HL-60 (cell line): ENCODE measurements around the gene TAPBP. TPM values are rescaled to one million over a fixed set of nuclear protein-coding genes. Genes with fewer than 3 reads are reported as not detected.

Experiments used
- DNase-seq, 2 experiments: peaks; one replicate each; pipeline ENCODE4 v3.0.0-alpha.2; 2010 to 2020; ENCODE audit warnings: low read depth in 1 of 2, low spot score in 1 of 2
- H3K27ac ChIP-seq: fragments of 250-450 bp; sonication (Bioruptor Pico); replicated peaks from 2 replicates; pipeline ENCODE4 v1.5.1; 2020; ENCODE audit warnings: mild to moderate bottlenecking, moderate library complexity
- H3K27me3 ChIP-seq: fragments of 250-450 bp; sonication (Bioruptor Pico); 2 replicates; pipeline ENCODE4 v1.5.1; 2021; ENCODE audit warnings: mild to moderate bottlenecking, moderate library complexity; ENCODE audit not compliant: insufficient read depth, poor library complexity, severe bottlenecking
- H3K4me3 ChIP-seq: replicated peaks from 2 replicates; pipeline ENCODE4 v1.5.1; 2011; ENCODE audit warnings: mild to moderate bottlenecking, control low read depth, low read length; ENCODE audit not compliant: insufficient read depth
- CTCF ChIP-seq: IDR thresholded peaks from one replicate; pipeline ENCODE4 v1.5.1; 2011; ENCODE audit warnings: low read length, control low read depth, inconsistent platforms; ENCODE audit not compliant: insufficient read depth
- GABPA ChIP-seq: IDR thresholded peaks from 2 replicates; pipeline ENCODE4 v1.6.1; 2012; ENCODE audit warnings: low read depth
- POLR2AphosphoS5 ChIP-seq: IDR thresholded peaks from 2 replicates; pipeline ENCODE4 v1.6.1; 2012; ENCODE audit warnings: low read depth
- REST ChIP-seq: IDR thresholded peaks from 2 replicates; pipeline ENCODE4 v1.6.1; 2012; ENCODE audit warnings: low read depth; ENCODE audit not compliant: insufficient replicate concordance
- SPI1 ChIP-seq: IDR thresholded peaks from 2 replicates; pipeline ENCODE4 v1.6.1; 2012; ENCODE audit warnings: low read depth, mild to moderate bottlenecking, borderline replicate concordance
- microRNA-seq: library from miRNA; unstranded; fragments of <30 nt; microRNA quantifications from one replicate; pipeline ENCODE4, GENCODE V29; 2018

TAPBP gene

GRCh38 chr6:33250731-33251130, 63.1 kb downstream of the TAPBP start:
- H3K4me3 ChIP-seq = no peak overlapping the region
- no peak for TF ChIP-seq POLR2AphosphoS5
- no peak for TF ChIP-seq GABPA
- TF ChIP-seq CTCF = no peak
- TF ChIP-seq SPI1 = no peak
- TF ChIP-seq REST = no peak
- no peak overlapping the region for H3K27ac ChIP-seq

GRCh38 chr6:33249732-33250630, 63.9 kb downstream of the TAPBP start:
- no peak for DNase-seq
- H3K27me3 ChIP-seq = peaks cover 2% of the 10 kb centered on the region
- no peak for TF ChIP-seq GABPA
- no peak for TF ChIP-seq REST
- no peak for TF ChIP-seq CTCF
- no peak for TF ChIP-seq SPI1
- TF ChIP-seq POLR2AphosphoS5 = no peak; the same call in 1 of the 2 replicates
- peak overlapping the region; percentile 75 for H3K27ac ChIP-seq
- peak overlapping the region; percentile 54 for H3K4me3 ChIP-seq

More at GRCh38 chr6:33250731-33251130, 63.1 kb downstream of the TAPBP start:
- peaks cover 2% of the 10 kb centered on the region for H3K27me3 ChIP-seq
- no peak for DNase-seq

Small RNA genes within 50 kb of the gene (microRNA-seq; reads per million reads assigned to microRNA genes)
- not detected for gene MIR6834
- not detected for gene MIR6873
